Hematopoietic multipotent progenitor cell treated with erythropoietin and hydrocortisone succinate and interleukin-3 and kit ligand, for 15 days (in vitro differentiated cells): ENCODE measurements around the gene CDK3.

Experiments used
- DNase-seq: peaks from one replicate; pipeline ENCODE4 v3.0.0-alpha.2; 2015; ENCODE audit warnings: low spot score

The CDK3 gene

GRCh38 chr17:76014100-76014924 lies 13.7 kb downstream of the CDK3 start:
- peak; percentile 84 for DNase-seq

DNA sequence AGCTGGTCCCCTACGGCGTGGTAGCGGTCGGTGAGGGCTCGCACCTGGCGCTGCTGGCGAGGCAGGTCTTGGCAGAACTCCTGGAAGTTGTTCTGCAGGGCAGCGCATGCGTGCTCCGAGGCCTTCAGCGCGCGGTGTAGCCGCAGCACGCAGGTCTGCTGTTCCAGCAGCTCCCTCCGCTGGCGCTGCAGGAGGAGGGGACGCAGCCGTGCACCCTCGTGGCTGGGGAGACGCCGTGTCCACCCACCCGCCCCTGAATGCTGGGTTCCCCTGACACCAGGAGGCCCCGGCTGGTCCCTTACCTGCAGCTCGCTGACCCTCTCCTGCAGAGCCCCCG lies 14.2 kb downstream of the CDK3 start:
- no peak for DNase-seq

DNA sequence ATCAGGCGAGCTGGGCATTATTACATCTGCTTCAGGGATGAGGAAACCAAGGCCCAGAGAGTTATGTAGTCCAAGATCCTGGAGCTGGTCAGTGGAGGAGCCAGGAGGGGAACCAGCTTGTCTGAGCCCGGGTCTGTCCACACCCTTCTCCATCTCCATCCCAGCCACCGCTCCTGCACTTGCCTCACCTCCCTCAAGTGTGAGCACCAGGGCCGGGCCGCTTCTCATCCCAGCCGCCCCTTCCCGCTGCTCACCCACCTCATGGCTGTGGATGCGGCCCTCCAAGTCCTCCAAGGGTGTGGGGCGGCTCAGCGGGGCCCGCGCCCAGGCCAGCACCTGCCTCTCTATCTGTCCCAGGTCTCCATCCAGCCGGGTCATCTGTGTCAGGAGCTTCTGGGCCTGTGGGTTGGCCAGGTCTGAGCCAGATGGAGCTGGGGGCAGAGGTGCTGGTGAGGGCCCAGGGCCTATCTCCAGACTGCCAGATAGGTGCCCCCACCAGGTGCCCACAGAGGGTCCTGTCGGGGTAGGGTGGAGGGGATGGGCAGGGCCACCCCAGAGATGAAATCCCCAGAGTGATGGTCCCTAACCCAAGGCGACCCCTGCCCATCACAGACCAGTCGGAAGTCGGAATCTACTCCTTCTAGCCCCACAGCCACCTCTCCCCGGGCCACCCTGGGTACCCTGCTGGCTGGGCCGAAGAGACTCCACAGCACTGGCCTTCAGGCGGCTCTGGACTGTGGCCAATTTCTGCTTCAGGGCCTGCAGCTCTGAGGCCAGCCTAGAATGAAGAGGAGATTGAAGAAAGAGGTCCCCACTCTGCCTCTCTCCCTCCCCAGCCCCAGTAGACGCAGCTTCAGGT lies 17.1 kb downstream of the CDK3 start:
- no peak for DNase-seq

DNA sequence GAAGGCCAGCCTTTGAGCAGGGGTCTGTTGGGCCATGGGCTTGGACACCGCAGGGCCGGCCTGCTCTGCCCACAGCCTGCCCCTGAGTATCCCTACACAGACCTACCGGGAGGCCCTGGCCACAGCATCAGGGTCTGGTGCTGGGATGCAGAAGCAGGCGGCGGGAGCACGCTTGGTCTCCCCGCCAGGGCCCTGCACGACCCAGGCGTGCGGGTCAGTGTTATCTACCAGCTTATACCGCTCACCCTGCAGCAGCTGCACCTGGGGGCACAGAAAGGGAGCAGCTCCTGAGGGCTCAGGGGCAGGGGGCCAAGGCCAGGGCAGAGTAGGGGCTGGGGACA lies 17.7 kb downstream of the CDK3 start:
- DNase-seq: no peak

- no peak for DNase-seq
Measured at GRCh38 chr17:76018801-76019200, 18.1 kb downstream of the CDK3 start.

- DNase-seq: no peak
Measured at GRCh38 chr17:76019833-76020467, 19.3 kb downstream of the CDK3 start.

- DNase-seq: no peak
Measured at GRCh38 chr17:76022285-76022684, 21.6 kb downstream of the CDK3 start.

- DNase-seq: no peak
Measured at GRCh38 chr17:76022973-76023899, 22.6 kb downstream of the CDK3 start.

DNA sequence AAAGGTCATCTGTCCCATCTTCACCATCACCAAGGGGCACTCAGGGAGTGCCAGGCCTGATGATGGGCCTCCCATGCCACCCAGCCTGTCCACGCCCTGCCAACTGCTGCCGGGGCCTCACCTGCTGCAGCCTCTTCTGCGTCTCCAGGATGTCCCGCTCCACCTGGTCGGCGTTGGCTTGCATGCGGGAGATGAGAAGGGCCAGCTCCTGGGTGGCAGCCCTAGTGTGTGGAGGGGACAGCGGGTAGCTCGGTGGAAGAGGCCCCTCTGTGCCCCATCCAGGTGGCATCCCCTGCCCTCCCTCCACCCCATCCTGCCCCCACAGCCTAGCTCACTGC lies 23.2 kb downstream of the CDK3 start:
- DNase-seq: no peak

DNA sequence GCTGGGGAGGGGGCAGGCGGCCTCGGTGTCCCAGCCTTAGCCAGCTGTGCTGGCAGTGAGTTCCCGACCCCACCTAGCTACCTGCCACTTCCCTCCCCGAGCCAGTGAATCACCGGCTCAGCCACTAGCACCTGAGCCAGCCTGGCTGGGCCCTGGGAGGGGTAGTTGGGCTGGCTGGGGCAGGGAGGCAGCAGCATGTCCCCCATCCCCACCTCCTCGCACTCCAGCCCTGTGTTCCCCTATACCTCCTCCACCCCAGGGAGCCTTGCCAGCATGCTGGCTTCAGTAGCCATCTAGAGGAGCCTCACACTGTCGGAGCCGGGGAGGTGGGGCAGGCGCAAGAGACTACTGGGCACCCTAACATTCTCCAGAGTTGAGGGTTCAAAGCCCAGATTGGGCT lies 23.7 kb downstream of the CDK3 start:
- no peak for DNase-seq

- DNase-seq: no peak
Measured at GRCh38 chr17:76025294-76025693, 24.6 kb downstream of the CDK3 start.

DNA sequence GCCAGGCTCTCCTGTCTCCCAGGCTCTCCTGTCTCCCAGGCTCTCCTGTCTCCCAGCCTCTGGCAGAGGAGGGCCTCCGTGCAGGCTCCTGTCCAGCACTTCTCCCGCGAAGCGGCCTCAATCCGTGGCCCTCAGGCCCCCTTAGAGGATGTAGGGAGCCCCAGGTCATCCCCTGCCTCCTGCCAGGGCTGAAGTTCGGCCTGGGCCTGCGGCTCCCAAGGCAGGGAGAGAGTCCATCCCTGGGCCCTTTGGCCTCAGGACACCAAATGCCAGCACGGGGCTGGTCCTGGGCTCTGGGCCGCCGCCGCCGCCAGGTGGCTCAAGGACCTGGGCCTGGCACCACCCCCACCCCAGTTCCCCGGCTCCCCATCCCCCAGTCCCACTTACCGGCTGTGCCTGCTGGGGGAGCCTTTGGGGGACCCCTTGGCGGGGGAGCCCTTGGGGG lies 26.1 kb downstream of the CDK3 start:
- no peak for DNase-seq

- peak; percentile 75 for DNase-seq
Measured at GRCh38 chr17:76027159-76027839, 26.6 kb downstream of the CDK3 start, which contains the start of gene EVPL. Gene EVPL, minus strand, starts transcription at chr17:76027306. Its CDS starts 108 bp downstream, at chr17:76027198.

DNA sequence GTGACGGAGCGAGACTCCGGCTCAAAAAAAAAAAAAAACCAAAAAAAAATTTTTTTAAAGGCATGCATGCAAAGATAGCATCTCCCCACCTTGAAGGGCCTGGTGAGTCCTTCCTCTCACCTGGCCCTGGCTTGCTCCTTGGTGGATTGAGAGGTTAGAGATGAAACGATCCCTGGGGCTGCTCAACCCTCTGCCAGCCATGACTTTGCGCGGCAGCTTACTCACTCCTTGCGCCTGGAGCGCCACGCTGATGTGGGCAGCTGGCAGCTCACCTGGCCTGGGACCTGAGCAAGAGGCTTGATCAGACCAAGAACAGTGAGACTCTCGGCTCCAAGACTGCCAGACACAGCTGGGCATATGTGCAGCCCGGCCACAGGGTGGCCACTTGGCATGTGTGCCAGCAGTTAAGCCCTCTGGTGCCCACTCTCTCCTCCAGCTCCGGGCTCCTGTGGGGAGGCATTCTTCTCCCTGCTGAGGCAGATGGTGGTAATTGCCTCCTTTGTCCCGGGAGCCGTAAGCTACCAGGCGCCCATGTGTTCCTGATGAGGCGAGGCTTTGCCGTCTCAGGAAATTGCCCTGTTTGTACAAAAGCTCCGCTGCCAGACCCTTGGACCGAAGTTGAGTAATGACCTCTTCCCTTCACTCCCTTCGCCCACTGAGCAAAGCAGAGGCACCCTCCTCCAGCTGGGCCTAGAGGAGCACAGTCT lies 31.6 kb downstream of the CDK3 start:
- no peak for DNase-seq

DNA sequence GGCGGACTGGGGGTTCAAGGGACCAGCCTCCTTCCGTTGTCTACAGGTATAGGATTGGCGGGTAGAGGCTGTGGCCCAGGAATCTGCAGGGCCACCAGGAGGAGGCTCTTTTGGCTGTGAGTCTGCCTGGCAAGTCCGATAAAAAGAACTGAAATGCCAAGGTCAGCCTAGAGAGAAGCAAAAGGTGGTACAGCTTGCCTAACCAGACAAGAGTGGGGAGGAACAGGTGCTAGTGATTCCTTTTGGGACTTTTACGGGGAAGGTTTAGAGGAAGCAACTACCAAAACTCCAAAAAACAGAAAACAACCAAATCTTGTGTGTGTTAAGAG lies 32.1 kb downstream of the CDK3 start:
- DNase-seq: no peak

- no peak for DNase-seq
Measured at GRCh38 chr17:76033139-76033538, 32.5 kb downstream of the CDK3 start.

DNA sequence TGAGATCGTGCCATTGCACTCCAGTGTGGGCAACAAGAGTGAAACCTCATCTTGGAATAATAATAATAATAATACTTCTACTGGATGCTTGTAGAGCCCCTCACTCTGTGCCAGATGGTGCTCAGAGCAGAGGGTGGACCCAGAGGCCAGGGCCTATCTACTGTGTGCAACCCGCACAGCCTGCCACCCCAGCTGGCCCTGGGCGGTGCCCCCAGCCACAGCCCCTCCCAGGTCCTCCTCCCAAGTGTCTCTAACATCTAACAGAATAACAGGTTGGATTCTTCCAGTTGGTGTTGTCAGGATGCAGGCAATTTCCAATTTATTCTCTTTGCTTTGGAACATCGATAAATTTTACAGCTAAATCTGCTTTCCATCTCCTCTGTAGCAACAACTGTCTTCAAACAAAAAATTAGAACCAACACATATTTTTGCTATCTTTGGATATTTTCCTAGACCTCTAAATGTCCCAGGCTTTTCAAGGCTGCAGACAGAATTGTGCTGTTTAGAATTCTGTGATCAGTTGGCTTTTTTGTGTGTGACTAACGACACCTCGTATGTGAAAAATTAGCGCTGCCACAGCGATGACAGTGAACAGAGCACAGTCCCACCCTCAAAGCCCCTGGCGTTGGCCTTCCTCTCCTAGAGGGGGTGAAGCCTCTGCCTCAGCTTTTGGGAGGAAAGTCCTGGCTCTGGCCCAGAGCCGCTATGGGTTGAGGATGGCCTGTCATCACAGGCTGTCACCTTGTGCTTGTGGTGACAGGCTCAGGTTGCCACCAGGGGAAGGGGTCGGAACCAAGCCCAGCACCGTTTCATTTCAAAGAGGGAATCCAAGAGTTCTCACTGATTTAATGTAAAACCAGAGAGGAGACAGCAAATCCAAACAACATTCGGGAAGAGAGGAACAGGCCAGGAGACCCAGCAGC lies 34.0 kb downstream of the CDK3 start:
- DNase-seq: peak; percentile 92

DNA sequence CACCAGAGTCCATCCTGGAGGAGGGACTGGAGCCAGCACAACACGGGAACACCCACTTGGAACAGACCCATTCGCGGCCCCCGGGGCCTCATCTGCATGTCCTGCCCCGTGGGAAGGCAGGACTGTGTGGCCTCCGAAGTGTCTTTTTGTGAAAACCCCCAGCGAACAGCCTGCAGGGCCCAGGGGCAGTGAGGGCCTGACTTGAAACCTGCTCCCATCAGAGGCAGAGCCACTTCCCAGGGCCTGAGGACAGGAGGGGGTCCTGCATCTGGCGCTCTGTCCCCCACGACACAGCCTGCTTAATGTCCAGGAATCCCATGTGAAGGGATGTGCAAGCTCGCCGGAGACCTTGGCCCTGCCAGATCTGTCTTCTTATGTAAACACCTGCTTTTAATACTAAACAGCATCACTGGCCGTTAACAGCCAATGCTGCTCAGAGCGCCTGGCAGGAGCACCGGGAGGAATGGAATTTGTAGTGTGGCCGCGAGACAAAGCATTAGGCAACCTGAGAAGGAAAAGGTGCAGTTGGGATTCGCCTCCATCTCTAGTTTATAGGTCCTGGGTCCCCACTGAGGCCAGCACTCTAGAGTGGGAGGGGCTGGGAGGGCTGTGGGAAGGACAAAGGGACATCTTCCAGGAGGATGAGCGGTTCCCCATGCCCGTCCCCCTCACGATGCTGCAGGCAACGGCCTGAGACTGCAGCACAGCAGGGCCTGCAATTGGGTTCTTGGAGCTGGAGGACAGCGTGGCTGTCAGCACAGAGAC lies 36.0 kb downstream of the CDK3 start:
- DNase-seq: no peak

DNA sequence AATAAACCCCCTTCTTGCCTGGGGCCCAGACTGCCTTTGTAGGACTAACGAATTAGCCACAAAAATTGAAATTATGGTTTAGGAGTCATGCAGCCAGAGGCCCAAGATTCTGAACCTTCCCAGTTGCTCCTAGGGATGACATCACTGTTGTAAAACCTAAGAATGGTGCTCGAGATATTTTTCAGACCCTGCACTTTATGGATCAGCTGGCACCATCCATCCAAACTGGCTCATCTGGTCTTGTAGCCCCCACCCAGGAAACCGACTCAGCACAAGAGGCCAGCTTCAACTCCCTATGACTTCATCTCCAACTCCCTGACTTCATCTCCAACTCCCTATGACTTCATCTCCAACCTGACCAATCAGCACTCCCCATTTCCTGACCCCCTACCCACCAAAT lies 37.4 kb downstream of the CDK3 start:
- no peak for DNase-seq
